GM18511 (cell line): ENCODE results near the gene SDC1.

Source experiments
- ATAC-seq: cut with Tn5 transposase; IDR thresholded peaks from one replicate; pipeline ENCODE4 v1.9.1; 2021; ENCODE audit warnings: mild to moderate bottlenecking, moderate library complexity; ENCODE audit not compliant: unreplicated experiment

The SDC1 gene

DNA sequence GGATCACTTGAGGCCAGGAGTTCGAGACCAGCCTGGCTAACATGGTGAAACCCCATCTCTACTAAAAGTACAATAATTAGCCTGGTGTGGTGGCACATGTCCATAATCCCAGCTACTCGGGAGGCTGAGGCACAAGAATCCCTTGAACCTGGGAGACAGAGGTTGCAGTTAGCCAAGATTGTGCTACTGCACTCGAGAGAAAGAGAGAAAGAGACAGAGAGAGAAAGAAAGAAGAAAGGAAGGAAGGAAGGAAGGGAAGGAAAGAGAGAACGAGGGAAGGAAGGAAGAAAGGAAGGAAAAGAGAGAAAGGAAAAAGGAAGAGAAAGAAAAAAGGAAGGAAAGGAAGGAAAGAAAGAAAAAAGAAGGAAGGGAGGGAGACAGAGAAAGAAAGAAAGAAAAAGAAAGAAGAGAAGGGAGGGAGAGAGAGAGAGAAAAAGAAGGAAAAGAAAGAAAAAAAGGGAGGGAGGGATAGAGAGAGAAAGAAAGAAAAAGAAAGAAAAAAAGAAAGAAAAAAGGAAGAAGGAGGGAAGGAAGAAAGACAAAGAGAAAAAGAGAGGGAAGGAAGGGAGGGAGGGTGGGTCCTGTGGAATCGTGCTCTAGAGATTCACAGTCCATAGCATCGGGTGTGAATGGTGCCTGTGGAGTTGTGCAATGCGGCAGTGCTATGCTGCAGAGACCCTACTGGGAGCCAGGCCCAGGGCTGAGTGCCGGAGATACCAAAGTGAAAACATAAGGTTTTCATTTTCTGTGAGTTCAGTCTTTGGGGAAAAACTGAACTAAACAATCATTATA is 4.6 kb upstream of the SDC1 start:
- ATAC-seq = no peak

DNA sequence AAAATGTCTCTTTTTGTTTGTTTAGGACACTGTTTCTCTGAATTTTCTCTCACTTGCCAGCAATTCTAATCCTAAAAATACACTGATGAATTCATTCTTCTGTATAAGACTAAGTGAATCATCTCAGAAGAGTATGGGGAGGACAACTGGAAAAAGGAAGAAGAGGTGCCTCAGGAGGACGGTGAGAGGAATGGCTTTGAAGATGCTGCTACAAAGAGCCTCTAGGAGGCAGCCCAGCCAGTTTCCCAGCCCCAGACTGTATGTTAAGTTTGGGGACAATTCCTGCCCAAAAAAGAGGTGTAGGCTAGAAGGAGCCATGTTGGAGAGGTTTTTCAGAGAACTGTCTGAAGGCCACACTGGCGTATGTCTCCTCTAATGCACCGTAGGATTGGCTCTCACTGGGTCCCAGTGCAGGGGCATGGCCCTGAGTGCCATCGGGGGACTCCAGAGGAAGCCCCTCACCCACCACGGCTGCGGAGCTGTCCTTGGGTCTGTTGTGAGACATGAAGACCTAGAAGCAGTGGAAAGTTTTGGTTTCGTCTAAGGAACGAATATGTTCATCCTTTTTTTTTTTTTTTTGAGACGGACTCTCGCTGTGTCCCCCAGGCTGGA is 3.1 kb upstream of the SDC1 start:
- no peak for ATAC-seq

- no peak for ATAC-seq
These were observed 1.2 kb upstream of the SDC1 start for GRCh38 chr2:20226152-20226545.

GRCh38 chr2:20225294-20226151 is 593 bp upstream of the SDC1 start:
- peak; percentile 65 for ATAC-seq

GRCh38 chr2:20224164-20224715 is 690 bp downstream of the SDC1 start:
- ATAC-seq = peak; percentile 31

GRCh38 chr2:20223407-20224163 is 1.3 kb downstream of the SDC1 start:
- peak; percentile 30 for ATAC-seq

GRCh38 chr2:20222769-20223406 is 2.0 kb downstream of the SDC1 start:
- no peak for ATAC-seq

DNA sequence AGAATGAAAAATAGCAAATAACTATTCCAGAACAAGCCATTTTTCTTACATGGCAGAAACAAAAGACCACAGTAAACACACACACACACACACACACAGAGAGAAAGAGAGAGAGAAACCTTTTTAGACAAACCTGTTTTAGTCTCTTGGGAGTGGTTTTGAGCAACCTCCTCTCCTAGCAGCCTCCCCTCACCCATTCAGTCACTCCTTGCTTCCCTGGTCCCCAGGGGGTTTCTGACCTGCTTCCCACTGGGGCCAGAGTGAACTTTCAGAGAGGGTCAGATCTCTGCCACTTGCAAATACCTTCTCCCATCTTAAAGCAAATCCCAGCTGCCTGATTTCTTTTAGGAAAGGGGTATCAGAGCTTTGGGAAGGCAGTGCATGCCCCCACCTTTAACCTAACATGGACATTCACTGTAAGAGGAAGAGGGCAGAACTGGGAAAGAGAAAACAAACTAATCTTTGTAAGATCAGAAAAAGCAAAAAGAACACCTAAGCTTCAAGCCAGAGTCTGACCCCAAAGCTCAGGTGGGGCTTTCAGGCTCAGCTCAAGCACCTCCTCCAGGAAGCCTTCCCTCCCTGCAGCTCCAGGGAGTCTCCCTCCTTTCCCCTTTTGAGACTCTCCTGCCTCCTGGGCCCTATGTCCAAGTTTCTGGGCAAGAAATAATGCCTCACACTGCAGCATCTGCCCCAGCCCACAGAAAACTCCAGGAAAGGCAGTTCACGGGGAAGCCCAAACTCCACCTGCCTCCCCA is 2.7 kb downstream of the SDC1 start:
- no peak for ATAC-seq

- ATAC-seq = no peak
These were observed 3.4 kb downstream of the SDC1 start for GRCh38 chr2:20221555-20221973.

DNA sequence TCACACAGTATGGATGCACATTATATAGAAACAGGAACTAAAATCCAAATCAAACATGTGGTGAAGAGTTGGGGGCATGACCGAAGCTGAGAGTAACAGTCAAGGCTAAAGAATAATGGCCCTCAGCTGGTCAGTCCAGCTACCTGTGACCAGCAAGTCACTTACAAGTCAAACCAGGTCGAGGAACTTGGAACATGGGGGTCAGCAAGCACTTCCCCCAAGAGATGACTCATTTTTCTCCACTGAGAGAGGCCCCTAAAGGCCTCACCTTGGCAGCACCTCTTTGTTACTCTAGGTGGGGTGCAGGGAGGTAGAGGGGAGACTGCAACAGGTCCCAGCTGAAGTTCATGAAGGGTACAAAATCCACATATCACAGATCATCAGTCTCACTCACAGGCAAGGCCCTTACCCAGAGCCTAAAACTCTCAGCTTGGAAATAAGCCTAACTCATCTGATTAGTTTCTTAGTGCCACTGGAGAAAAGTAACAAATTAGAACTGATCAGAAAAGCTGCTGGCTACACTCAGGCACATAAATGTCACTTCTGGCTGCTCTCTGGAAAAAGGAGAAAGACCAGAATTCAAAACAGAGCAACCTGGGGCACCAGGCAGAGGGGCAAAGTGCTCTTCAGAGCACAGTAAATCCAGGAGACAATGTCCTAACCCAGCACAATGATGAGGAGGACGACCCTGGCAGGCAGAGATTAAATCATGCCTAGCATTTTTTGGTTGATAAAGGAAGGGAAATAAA is 4.0 kb downstream of the SDC1 start:
- ATAC-seq = no peak

- no peak for ATAC-seq
These were observed 5.1 kb downstream of the SDC1 start for GRCh38 chr2:20219763-20220380.

GRCh38 chr2:20218331-20219320 is 6.3 kb downstream of the SDC1 start:
- no peak for ATAC-seq

DNA sequence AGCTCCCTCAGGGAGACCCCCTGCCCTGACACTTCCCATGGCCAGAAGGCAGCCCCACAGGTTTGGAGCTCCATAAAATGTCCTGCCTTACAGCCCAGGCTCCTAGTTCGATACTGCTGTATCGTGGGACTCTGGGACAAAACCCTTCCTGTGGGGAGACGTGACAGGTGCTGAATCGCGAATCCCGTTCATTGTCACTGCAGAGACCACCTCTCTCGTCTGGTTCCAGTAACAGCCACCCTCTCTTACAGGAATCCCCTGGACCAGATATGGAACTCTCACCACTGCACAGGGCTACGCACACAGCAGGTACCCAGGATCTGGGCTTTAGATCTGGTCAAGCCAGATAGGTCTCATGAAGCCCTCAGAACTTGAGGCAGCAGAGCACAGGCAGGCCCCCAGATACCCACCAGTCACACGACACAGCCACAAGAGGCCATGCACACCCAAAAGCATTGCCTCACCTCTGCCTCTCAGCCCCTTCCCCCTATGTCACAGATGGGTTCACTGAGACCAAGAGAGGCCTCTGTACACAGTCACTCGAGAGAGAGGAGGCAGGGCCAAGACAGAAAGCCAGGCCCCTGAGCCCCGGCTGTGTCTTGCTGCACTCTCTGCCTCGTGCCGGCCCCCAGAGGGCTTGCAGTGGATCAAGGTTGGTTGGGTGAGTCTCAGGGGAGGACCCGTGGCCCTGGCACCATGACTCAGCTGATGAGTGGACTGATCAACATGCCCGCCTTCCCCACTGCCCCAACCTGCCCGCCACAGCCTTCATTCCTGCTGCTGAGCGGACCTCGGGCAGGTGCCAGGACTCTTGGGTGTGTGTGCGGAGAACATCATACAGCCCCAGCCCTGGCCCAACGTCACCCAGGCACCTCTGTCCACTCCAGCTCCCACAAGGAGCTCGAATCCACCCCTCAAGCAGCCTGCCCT is 7.6 kb downstream of the SDC1 start:
- ATAC-seq = no peak

DNA sequence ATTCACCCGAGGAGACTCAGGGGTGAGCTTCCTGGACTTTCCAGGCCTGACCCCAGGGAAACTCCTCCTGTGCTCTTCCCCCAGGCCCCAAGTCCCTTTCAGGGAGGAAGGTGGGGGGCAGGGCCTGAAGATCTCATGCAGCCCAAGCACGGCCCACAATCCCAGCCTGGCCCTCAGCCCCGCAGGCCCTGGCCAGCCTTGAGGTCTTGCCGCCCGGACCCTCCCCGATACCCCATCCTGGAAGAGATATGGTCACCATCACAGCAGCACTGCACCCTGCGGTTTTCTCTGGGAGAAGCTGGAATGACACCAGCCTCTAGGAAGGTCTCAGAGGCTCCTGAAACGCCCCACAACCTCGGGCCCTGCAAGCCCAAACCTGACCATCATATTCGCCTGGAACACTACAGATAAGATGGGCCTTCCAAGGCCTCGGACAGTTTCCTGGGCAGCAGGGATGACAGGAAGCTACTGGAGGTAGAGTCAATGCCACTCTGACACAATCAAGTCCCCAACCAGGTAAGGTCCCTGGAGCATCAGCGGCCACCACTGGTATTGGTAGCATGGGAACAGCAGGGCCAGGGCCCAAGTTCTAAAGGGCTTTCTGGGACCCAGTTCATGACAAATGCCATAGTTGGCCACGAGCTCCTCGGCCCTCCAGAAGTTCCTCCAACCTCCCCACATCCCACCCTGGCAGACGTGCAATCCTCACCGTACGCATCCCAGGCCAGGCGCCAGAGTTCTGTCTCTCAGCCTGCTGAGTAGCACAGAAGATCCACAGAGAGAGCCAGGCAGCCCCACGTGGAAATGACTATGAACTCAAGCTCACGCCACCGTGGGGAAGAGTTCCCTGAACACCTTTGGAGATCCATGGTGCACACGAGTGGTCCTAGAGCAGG is 8.6 kb downstream of the SDC1 start:
- no peak for ATAC-seq
